Upper lobe of left lung (tissue), 6 donors: ENCODE measurements around the gene ROBO1. TPM values are rescaled to one million over a fixed set of nuclear protein-coding genes. Genes with fewer than 3 reads are reported as not detected.

ENCODE experiments used
- ATAC-seq, 2 donors: fragments of 200-7000 bp; cut with Tn5 transposase; one replicate each; pipeline ENCODE4 v1.9.1; 2022; ENCODE audit warnings: mild to moderate bottlenecking in 2 of 2, moderate library complexity in 2 of 2; ENCODE audit not compliant: low FRiP score in 2 of 2
- DNase-seq, 2 donors: peaks; one replicate each; pipeline ENCODE4 v3.0.0-alpha.2; 2019 to 2020
- H3K27ac ChIP-seq, 4 donors: fragments of 200-600 bp; sonication (generic); one replicate each; pipeline ENCODE4 v1.5.1; 2016 to 2019
- H3K27me3 ChIP-seq, 4 donors: fragments of 200-600 bp; sonication (generic); one replicate each; pipeline ENCODE4 v1.5.1; 2017 to 2019
- H3K36me3 ChIP-seq, 4 donors: fragments of 200-600 bp; sonication (generic); one replicate each; pipeline ENCODE4 v1.5.1; 2016 to 2019
- H3K4me1 ChIP-seq, 4 donors: fragments of 200-600 bp; sonication (generic); one replicate each; pipeline ENCODE4 v1.5.1; 2018 to 2019
- H3K4me3 ChIP-seq, 4 donors: fragments of 200-600 bp; sonication (generic); one replicate each; pipeline ENCODE4 v1.5.1; 2017 to 2019; ENCODE audit warnings: mild to moderate bottlenecking in 2 of 4, moderate library complexity in 1 of 4
- H3K9me3 ChIP-seq, 4 donors: fragments of 200-600 bp; sonication (generic); one replicate each; pipeline ENCODE4 v1.5.1; 2018 to 2019
- CTCF ChIP-seq, 6 experiments: fragments of 450-650 bp in 4 of 6; fragments of 200-600 bp in 2 of 6; sonication (generic) in 2 of 6; IDR thresholded peaks; one replicate each; pipeline ENCODE4 v1.5.1; 2016 to 2019; ENCODE audit warnings: antibody characterized with exemption in 6 of 6
- EP300 ChIP-seq, 4 donors: sonication (generic); formaldehyde crosslinking; IDR thresholded peaks; one replicate each; pipeline ENCODE4 v1.5.1; 2017; ENCODE audit warnings: antibody characterized with exemption in 4 of 4, control low read depth in 2 of 4
- POLR2A ChIP-seq, 4 donors: fragments of 450-650 bp; IDR thresholded peaks; one replicate each; pipeline ENCODE4 v1.5.1; 2016 to 2017; ENCODE audit warnings: antibody characterized with exemption in 4 of 4, mild to moderate bottlenecking in 2 of 4
- POLR2AphosphoS5 ChIP-seq, 2 donors: sonication (generic); formaldehyde crosslinking; IDR thresholded peaks; one replicate each; pipeline ENCODE4 v1.5.1; 2017; ENCODE audit warnings: antibody characterized with exemption in 2 of 2
- WGBS, 2 donors: methylation state at CpG; one replicate each; pipeline ENCODE4 v1.1.5; 2017 to 2018; 5-methylcytosine and 5-hydroxymethylcytosine counted together
- total RNA-seq, 6 donors: library from RNA; depleted of rRNA in 4 of 6; stranded (reverse); fragments of >200 nt in 4 of 6; gene quantifications; one replicate each; pipeline versions ENCODE4 v1.1.0 to v1.2.1, GENCODE V29; 2016 to 2021
- donor health status: DM: no; HTN: no; CAD: no; lungs with moderate emphysema.
- donor health status: DM: no; HTN: yes; CAD: no; lungs with severe emphysema.

ROBO1 gene
- total RNA-seq, 6 donors from 2014 or later, result 10.5 to 29.0 (median 18.0) TPM

- ATAC-seq, result no peak
Measured at GRCh38 chr3:78972617-78973301, 795.0 kb downstream of the ROBO1 start.

GRCh38 chr3:78970656-78971055, 797.1 kb downstream of the ROBO1 start:
- Histone ChIP-seq H3K36me3 (no peaks in the 10 kb centered on the region), H3K4me1 (no peaks in the 10 kb centered on the region), H3K4me3 (no peak overlapping the region), H3K27me3 (no peaks in the 10 kb centered on the region), H3K27ac (no peak overlapping the region), H3K9me3 (no peaks in the 10 kb centered on the region)
- TF ChIP-seq CTCF (IDR thresholded peaks at IDR 0.05), result no peak
- no peak for TF ChIP-seq POLR2AphosphoS5 (IDR thresholded peaks at IDR 0.05)
- TF ChIP-seq POLR2A (IDR thresholded peaks at IDR 0.05), result no peak
- TF ChIP-seq EP300 (IDR thresholded peaks at IDR 0.05), result no peak
- WGBS, 2 donors, result 67 to 89% methylated on average over 1 of the region's 1 CpG
- no peak for DNase-seq
- ATAC-seq, result no peak

More at GRCh38 chr3:78972617-78973301, 795.0 kb downstream of the ROBO1 start:
- Histone ChIP-seq H3K27ac (no peak overlapping the region), H3K36me3 (no peaks in the 10 kb centered on the region), H3K4me1 (no peaks in the 10 kb centered on the region), H3K4me3 (no peak overlapping the region), H3K9me3 (no peaks in the 10 kb centered on the region), H3K27me3 (no peaks in the 10 kb centered on the region)
- DNase-seq, result no peak
- TF ChIP-seq POLR2A (IDR thresholded peaks at IDR 0.05) (no peak), CTCF (IDR thresholded peaks at IDR 0.05) (no peak), POLR2AphosphoS5 (IDR thresholded peaks at IDR 0.05) (no peak), EP300 (IDR thresholded peaks at IDR 0.05) (no peak)
- 93 to 96% methylated on average over 2 of the region's 2 CpGs for WGBS, 2 donors

- Histone ChIP-seq H3K36me3 (no peaks in the 10 kb centered on the region), H3K4me3 (no peak overlapping the region), H3K27me3 (no peaks in the 10 kb centered on the region), H3K4me1 (no peaks in the 10 kb centered on the region), H3K27ac (no peak overlapping the region), H3K9me3 (no peaks in the 10 kb centered on the region)
- WGBS, 2 donors, result 73 to 84% methylated on average over 2 of the region's 2 CpGs
- ATAC-seq, result no peak
- no peak for TF ChIP-seq POLR2A (IDR thresholded peaks at IDR 0.05)
- no peak for TF ChIP-seq CTCF (IDR thresholded peaks at IDR 0.05)
- no peak for TF ChIP-seq EP300 (IDR thresholded peaks at IDR 0.05)
- TF ChIP-seq POLR2AphosphoS5 (IDR thresholded peaks at IDR 0.05), result no peak
- DNase-seq, result no peak
Measured at GRCh38 chr3:78969483-78969882, 798.3 kb downstream of the ROBO1 start.

GRCh38 chr3:78967061-78967460, 800.7 kb downstream of the ROBO1 start:
- Histone ChIP-seq H3K36me3 (no peaks in the 10 kb centered on the region), H3K9me3 (no peaks in the 10 kb centered on the region), H3K27ac (no peak overlapping the region), H3K4me3 (no peak overlapping the region), H3K27me3 (no peaks in the 10 kb centered on the region), H3K4me1 (no peaks in the 10 kb centered on the region)
- TF ChIP-seq CTCF (IDR thresholded peaks at IDR 0.05), result no peak
- no peak for TF ChIP-seq POLR2AphosphoS5 (IDR thresholded peaks at IDR 0.05)
- TF ChIP-seq POLR2A (IDR thresholded peaks at IDR 0.05), result no peak
- no peak for TF ChIP-seq EP300 (IDR thresholded peaks at IDR 0.05)
- 68 to 90% methylated on average over 1 of the region's 1 CpG for WGBS, 2 donors
- ATAC-seq (no peak), DNase-seq (no peak)

GRCh38 chr3:78963771-78964170, 804.0 kb downstream of the ROBO1 start:
- TF ChIP-seq EP300 (IDR thresholded peaks at IDR 0.05), result no peak
- no peak for TF ChIP-seq POLR2A (IDR thresholded peaks at IDR 0.05)
- TF ChIP-seq POLR2AphosphoS5 (IDR thresholded peaks at IDR 0.05), result no peak
- no peak for TF ChIP-seq CTCF (IDR thresholded peaks at IDR 0.05)
- WGBS, 2 donors, result 92 to 95% methylated on average over 5 of the region's 5 CpGs
- H3K4me3 ChIP-seq, result no peak overlapping the region
- no peak overlapping the region for H3K27ac ChIP-seq
- H3K9me3 ChIP-seq, result no peaks in the 10 kb centered on the region
- no peaks in the 10 kb centered on the region for H3K36me3 ChIP-seq
- DNase-seq (no peak), ATAC-seq (no peak)
- no peaks in the 10 kb centered on the region for H3K27me3 ChIP-seq
- H3K4me1 ChIP-seq, result no peaks in the 10 kb centered on the region
